ENCODE results near the gene FBXL20.

Gene FBXL20

DNA sequence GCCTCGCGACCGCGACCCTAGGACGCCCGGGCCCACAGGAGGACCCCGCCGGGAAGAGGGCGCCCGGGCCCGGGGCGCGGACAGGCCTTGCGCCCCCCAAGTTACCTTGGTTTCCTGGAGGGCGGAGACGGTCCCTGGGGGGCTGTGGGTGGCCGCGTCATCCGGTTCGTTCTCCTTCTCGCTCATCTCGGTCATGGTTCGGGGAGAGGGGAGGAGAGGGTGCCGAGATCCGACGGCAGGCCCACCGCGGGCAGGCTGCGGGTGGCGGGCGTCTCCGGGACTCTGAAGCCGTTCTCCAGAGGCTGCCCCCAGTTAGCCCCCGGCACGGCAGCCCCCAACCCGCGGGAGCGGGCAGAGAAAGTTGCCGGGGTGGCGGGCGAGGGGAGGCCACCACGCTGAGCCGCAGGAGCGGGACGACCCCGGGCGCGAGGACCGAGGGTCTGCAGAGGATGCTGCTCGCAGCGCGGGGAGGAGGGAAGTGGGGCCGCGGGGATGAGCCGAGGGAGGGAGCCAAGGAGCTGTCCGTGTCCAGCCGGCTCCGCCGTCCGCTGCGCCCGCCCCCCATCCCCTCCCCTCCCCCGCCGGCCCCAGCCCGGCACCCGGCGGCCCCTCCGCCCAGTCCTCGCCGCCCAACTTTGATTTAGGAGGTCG, 176.0 kb downstream of the FBXL20 start, which contains the start of gene STAC2:
Gene STAC2 (minus strand): TSS at position 638 of the 651 bp plus-strand sequence. CDS start 443 bp downstream, at position 195.
- DNase-seq (ENCODE audit: low read depth): no peak

DNA sequence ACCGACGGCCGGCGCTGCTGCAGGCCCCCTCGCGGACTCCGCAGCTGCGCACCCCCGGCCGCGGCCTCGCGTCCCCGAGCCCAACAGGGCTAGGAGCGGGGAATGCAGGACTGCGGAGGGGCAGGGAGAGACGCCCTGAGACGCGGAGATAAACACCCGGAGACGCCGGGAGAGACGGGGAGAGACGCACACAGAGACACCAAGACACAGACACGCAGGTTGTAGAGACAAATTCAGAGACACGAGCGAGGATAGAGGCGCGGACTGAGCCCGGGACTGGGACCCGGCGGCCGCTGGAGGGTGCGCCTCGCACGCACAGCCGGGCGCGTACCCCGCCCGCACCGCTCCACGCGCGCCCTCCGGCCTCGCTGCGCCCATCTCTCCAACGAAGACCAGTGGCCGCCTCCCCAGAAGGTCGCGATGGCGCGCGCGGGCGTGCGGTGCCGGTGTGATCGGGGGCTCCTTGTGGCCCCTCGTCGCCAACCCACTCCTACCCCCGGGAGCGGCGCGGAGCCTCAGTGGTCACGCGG, 176.6 kb downstream of the FBXL20 start:
- DNase-seq (ENCODE audit: low read depth): no peak

DNA sequence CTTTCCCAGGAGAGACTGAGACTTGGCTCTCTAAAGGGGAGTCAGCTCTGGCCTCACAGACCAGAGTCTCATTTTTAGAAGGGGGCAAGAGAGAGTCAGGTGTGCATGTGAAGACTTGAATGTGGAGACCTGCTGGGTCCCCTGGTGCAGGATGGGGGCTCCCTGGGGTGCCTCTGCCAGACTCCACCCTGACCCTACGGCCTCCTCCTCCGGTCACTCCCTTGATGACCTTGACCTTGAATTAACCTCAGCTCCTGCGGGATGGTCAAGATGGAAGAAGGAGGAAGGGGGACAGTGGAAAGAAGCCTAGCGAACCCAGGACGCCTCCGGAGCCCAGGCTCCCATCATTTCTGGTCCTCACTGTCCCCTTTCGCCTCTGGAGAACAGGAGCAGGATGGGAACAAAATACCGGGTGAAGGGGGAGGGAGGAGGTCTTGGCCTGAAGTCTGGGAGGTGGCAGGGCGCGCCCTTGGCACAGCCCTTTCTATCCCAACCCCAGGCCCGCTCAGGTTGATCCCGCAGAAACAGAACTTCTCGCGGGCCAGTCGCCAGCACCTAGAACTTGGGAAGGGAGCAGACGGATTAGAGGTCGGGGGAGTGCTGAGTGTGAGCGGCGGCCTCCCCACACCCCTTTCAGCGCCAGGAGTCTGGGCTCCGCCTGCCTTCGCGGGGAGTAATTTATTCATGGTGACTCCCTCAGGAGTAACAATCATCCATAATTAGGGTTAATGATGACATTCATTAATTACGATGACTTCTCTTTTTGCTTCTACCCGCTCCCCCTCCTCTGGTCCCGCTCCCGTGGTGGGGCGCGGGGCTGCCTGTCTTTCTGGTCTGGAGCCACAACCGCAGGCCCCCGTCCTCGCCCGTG, 177.3 kb downstream of the FBXL20 start:
- DNase-seq (ENCODE audit: low read depth): no peak

DNA sequence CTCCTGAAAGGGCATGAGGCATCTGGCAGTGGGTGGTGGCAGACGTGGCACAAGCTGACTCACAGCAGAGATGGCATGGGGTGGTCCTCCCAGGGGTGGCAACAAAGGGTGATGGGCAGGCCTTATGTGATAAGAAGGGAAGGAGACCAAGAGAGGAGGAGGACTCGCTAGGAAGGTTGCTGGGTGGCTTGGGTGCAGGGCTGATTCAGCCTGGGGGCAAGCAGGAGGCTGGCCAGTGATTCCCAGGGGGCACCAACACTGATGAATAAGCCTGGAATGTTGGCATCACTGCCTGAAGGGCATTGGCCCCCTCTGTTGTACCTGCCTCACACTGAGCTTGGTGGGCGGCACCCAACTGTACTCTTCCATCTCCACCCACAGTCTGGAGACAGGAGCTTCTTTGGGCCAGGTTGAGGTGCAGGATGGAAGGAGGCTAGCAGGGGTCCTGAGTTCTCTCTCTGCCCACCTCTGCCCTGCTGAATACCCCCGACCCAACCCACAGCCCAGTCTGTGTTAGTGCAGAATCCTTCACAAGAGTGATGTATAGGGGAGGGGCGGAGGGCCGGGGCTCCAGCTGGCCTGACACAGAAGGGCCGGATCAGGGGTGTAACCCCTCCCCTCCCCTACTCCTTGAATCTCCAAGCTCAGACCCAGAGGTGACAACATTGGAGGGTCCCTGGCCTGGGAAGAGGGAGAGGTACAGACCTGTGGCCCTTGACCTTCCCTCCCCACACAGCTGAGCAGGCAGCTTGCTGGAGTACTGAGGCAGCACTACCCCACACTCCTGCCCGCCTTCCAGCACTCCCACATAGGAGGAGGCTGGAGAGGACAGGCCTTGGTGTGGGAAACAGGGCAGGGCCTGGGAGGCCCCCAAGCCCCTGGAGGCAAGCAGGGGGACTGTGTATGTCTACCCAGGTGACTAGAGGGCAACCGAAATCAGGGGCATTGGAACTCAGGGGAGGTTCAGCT, 178.3 kb downstream of the FBXL20 start:
- no peak for DNase-seq (ENCODE audit: low read depth)

DNA sequence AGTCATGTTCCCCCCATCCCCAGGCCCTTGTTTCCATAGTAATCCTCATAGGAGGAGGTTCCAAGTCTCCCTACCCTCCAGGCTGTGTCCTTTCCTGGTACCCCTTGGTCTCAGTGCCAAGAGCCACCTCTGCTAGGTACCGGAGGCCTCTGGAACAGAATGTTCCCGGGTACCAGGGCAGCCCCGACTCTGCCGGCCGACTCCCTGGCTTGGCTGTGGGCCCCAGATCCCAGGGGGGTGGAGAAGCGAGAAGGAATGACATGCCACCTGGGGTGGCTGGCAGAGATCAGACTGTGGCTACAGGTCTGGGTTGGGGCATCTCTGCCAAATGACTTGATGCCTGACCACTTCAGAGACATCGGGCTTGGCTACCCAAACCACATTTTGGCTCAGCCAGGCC, 179.3 kb downstream of the FBXL20 start:
- no peak for DNase-seq (ENCODE audit: low read depth)

DNA sequence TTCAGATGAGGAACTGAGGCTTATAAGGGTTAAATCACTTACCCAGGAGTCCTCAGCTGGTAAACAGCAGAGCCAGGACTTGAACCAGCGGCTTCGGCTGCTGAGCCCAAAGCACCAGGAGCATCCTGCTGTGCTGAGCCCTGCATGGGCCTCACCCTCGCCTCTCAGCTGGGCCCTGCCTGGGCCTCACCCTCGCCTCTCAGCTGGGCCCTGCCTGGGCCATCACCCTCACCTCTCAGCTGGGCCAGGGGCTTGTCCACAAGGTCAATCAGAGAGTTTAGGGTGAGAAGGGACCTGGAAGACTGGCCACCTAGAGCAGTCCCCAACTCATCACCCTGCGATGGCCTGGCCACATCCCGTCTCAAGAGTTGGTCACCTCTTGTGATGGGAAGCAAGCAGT, 179.9 kb downstream of the FBXL20 start:
- DNase-seq (ENCODE audit: low read depth): no peak

DNA sequence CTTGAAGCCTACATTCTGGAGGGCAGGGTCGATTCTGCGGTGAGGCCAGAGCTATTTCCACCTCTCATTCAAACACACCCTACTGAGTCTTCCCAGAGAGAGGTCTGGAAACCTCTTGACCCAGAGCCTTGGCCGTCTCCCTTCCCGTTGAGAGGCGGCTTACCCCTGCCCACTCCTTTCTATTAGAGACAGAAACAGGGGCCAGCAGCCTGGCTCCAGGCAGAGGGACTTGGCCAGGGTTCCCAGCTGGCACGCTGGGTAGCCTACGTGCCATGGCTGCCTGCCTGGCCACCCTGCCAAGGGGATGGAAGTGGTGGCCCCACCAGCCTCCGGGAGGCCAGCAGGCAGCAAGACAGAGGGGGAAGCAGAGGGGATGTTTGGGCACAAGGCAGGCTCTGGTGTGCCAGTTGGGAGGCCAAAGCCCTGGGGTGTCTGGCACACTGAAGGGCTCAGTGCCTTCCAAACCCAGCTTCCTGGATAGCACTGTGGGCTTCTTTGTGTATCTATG, 181.7 kb downstream of the FBXL20 start:
- DNase-seq (ENCODE audit: low read depth): no peak

DNA sequence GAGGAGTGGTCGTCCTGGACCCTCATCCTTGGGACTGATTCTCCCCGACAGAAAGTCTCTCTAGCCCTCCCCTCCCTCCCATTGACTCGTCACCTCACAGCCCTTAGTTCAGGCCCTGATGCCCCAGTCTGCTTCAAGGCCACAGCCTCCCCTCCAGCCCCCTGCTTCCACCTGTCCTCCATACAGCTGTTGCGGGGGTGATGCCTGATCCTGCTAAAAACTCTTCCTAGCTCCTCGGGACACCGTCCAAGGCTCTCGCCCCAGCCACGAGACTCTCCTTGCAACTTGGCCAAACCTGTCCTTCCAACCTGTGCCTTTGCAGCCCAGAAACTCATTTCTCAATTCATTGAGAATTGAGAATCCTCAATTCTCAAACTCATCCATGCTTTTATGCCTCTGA, 182.5 kb downstream of the FBXL20 start:
- DNase-seq (ENCODE audit: low read depth): no peak

DNA sequence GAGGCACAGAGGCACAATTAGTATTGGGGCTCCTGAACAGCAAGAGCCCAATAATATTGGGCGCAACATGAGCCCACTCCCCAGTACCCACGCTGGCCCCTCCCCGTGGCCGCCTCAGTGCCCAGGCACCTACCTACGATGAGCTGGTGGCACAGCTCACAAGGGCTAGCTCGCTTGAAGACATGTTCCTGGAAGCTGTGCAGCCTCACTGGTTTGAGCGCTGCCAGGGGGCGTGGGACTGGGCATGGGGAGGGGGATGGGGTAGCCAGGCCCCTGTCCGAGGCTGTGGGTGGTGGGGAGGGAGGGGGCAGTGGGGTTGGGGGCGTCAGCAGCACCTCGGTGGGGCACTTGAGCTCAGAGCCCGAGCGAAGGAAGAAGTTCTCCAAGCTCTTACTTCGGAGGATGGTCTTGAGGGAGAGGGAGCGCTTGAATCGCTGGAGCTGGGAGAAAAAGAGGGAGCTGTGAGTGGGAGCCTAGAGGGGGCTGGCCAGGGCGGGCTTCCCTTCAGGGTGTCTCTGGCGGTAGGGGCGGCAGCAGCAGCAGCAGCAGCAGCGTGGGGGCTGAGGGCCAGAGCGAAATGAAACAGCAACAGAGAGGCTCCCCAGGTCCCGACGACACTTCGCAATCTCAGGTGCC, 183.6 kb downstream of the FBXL20 start:
- no peak for DNase-seq (ENCODE audit: low read depth)

DNA sequence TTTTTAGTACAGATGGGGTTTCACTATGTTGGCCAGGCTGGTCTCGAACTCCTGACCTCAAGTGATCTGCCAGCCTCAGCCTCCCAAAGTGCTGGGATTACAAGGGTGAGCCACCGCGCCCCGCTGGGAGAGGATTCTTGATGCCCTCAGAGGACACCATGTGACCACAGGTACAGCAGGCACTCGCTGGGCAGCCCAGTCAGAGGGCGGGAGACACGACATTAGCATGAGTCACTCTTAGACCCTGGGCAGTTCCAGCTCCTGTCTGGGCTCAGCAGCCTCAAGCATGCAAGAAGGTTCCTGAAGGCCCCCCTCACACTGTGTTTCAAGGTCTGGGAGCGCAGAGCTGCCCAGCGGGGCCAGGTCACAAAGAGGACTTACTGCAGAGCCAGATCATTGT, 187.6 kb downstream of the FBXL20 start:
- no peak for DNase-seq (ENCODE audit: low read depth)

DNA sequence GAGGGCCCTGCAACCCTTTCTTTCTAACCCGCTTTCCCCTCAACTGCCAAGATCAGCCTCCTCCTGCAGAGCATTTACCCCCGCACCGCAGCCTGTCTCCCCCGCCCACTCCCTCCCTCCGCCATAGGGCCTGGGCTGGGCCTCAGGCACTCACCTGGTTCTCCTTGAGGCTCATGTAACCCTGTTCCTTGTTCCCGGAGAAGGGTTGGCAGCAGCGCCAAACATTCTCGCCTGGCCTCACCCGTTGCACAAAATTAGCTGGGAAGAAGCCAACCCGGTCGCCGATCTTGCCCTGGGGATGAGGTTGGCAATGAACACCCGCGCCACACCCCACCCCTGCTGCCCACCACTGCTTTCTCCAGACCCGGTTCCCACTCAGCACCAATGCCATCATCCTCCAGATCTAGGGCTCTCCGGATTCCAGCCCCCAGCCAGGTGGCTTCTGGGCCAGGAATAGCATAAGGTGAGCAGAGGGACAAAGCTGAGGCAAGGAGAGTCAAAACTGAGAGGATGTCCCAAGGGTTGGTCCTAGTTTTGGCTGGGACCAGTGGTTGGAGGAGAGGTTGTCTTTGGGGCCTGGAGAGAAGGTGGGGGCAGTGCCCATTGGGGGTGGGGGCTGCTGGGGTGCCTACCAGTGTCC, 188.5 kb downstream of the FBXL20 start:
- DNase-seq (ENCODE audit: low read depth): no peak

DNA sequence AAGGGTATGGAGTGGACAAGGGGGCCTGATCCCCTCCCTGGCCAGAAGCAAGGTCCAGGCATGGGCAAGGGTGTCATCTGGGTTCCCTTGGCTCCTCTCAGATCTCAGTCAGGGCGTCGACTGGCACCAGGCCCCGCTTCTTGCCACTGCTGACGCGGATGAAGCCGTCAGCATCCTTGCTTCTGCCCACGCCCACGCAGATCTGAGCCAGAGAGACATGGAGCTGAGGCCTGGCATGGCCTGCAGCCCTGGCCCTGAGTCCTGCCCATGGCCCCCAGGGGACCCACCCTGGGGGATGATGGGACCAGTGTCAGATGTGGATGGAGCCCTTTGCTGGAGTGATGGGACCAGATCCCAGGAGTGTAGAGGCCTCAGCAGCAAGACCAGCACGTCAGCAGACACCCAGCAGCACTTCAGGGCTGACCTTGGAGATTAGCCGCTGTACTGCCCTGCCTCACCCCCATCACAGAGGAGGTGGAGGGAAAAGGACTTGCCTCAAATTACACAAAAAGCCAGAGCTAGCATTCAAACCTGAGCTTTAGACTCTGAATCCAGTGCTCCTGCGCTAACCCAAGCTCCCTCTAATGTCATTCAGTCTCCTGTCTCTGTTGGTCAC, 189.1 kb downstream of the FBXL20 start:
- no peak for DNase-seq (ENCODE audit: low read depth)

DNA sequence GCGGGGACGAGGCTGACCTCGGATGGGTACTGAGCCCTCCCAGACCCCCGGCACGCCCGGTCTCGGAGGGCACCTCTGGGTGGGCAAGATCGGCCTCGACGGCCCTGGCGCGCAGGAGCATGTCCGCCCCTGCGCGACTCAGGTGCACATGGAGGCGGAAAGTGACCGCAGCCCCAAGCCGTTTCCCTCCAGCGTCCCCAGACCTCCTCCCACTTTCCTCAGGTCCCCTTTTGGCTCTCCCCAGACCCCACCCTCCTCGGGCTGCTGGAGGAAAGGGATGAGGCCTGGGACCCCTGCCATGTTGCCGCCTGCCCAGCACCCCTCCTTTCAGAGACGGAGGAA, 191.4 kb downstream of the FBXL20 start:
- DNase-seq (ENCODE audit: low read depth): no peak

DNA sequence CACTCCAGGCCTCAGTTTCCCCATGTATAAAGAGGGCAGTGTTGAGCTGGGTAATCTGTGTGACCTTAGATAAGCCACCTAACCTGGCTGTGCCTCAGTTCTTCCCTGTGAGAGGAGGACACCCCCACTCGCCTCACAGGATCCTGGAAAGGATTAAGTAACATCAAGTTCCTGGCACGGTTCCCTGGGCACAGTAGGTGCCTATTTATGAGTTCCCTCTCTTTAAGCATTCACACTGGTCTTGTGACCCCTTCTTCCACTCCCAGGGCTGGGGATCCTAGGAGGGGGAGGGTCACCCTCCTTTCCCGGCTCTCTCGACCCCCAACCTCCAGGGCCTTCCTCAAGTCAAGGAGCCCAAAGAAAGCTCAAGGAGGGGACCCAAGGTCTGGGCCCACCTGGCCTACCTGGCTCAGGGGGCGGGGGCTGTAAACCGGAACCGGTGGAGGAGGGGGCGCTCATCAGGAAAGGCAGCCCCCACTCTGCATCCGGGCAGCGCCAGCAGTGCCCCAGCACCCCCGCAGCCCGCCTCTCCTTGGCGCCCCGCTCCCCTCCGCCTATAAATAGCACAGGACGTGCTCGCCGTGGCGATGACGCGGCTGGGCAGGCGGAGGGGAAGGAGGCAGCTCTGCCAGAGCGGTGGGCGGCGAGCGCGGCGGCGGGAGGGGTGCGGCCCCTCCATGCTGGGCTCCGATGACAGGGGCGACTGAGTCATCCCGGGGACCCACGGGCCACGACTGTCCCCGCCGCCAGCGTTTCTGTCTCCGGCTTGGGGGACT, 191.9 kb downstream of the FBXL20 start:
- peak; percentile 73 for DNase-seq (ENCODE audit: low read depth)

DNA sequence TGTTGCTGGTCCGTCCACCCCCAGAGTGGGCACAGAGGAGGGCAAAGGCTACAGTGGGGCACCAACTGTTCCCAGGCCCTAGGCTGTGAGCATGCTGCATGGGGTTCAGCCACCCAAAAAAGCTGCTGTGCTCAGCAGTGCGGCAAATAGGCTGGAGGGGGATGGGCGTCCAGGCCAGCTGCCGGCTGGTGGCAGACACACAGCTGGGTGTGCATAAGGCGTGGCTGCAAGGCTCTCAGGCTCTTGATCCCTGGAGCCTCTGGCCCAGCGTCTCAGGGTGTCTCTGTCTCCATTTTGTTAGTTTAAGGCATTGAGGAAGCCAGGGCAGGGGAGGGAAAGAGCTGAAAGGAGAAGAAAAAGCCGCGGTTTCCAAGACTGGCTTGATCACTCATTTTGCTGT, 192.5 kb downstream of the FBXL20 start:
- no peak for DNase-seq (ENCODE audit: low read depth)

DNA sequence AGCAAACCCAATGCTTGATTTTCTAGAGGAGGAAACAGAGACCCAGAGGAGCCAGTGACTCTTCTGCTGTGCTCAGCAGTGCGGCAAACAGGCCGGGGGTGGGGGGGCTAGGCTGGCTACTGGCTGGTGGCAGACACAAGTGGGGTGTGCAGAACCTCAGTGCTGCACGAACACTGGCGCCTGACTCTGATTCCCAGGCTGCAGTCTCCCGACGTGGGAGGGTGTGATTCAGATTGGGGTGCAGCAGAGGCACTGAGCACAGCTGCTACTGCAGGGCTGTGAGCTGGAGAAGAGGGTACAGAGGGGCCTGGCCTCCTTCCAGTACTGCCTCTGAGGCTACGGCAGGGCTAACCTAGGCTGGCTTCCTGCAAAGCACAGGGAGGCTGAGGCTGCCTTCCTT, 193.3 kb downstream of the FBXL20 start:
- DNase-seq (ENCODE audit: low read depth): no peak

DNA sequence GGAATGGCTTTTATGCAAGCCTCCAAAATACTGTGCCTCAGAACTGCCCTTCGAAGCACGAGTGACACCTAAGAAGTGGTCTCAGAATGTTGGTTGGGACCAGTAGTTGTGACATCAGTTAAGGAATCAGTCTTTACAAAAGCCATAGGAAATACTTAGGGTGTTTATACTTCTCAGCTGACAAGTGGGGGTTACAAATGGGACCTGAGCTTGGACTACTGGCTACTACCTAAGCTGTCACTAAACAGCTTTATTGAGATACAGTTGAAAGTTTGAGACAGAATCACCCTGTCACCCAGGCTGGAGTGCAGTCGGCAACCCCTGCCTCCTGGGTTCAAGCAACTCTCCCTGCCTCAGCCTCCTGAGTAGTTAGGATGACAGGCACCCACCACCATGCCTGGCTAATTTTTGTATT, 196.3 kb downstream of the FBXL20 start:
- DNase-seq (ENCODE audit: low read depth): no peak

DNA sequence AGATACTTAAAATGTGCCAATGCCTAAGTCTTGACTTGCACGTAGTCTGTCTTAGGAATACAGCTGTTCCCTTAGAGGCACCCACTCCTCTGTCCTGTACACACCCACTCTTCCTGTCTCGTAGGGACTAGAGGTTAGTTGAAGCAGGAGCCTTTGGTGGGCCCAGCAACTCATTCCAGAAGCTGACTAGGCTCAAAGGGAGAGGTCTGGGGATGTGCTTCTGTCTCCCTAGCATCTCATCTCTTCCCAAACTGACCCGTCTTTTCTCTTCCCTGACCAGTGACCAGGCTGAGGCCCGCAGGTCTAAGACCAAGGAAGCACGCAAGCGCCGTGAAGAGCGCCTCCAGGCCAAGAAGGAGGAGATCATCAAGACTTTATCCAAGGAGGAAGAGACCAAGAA, 197.2 kb downstream of the FBXL20 start:
- DNase-seq (ENCODE audit: low read depth): no peak

Data from stimulated activated CD8-positive, alpha-beta memory T cell treated with anti-CD3 and anti-CD28 coated beads, Interleukin-4, amount 100 ng/mL, for 24 hours (primary cell).